GM21825 (cell line): ENCODE measurements around the gene YPEL3.

Experiments used
- ATAC-seq: cut with Tn5 transposase; IDR thresholded peaks from one replicate; pipeline ENCODE4 v1.9.1; 2021; ENCODE audit warnings: mild to moderate bottlenecking, moderate library complexity; ENCODE audit not compliant: unreplicated experiment

YPEL3 gene

GRCh38 chr16:30091474-30092372 is 4.3 kb downstream of the YPEL3 start, which contains the start of gene TBX6:
Gene TBX6, minus strand, starts transcription at chr16:30091924. Its CDS starts 731 bp downstream, at chr16:30091193.
- peak; percentile 53 for ATAC-seq

DNA sequence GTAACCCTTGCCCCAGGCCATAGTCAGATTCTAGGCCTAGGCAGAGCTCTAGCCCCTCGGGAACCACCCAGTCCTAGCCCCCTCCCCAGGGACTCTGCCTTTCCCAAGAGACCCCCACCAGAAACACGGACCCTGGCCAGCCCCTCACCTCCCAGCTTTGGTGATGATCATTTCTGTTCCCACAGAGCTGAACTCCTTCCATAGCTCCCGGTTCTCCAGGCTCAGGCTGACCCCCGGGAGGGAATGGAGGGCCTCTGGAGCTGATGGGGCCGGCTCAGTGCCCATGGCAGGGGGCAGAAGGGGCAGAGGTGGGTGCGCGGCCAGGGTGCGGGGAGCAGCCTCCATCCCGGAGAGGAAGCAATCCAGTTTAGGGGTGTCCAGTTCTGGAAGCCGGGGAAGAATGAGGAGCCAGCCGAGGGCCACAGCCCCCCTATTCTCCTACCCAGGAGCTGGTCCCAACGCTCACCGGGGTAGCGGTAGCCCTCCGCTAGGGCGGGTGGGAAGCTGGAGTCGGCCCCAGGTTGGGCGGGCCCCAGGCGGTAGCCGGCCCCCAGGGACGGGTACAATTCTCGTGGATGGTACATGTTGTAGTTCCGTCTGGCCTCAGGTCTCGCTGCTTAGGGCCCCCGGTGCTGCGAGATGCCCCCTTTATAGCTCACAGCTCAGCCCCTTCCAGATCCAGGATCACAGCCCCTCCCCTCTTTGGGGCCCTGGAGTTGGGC is 5.2 kb downstream of the YPEL3 start:
- ATAC-seq: no peak

- no peak for ATAC-seq
Measured at GRCh38 chr16:30088832-30089624, 7.0 kb downstream of the YPEL3 start.

- ATAC-seq: no peak
Measured at GRCh38 chr16:30088237-30088831, 7.7 kb downstream of the YPEL3 start.

GRCh38 chr16:30087181-30087898 is 8.7 kb downstream of the YPEL3 start:
- no peak for ATAC-seq

DNA sequence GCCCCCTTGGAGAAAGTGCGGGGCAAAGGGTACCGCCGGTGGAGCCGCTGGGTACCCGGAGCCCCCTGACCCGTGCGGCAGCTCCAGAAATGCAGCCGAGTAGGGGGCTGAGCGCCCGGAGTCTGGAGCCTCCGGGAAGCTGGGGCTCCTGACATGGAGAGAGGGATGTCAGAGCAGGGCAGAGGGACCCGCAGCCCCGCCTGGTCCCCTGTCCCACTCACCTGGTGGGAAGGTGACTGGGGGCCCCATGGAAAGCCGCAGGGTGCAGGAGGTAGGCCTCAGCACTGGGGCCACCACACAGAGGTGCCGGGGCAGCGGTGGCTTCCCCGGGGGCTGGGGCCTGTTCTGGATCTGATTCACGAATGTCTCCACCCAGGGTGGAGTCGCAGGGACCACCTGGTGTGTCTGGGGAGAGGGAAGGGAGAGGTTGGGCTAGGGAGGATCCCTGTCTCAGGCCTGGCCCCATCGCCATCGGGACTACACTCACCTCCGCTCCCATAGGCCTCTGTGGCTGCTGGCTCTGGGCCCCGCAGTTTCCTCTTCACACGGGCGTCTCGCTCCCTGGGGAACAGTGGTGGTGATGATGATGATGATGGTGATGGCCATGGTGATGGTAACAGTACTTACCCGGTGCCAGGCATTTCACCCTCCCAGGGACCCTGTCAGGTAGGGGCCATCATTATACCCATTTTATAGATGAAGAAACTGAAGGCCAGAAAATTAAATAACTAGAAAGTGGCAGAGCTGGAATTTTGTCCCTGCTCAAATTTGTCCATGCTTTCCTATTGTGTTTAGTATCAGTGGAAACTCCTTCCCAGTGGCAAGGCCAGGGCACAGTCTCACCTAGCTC is 9.5 kb downstream of the YPEL3 start:
- ATAC-seq: no peak

- no peak for ATAC-seq
Measured at GRCh38 chr16:30085820-30086219, 10.2 kb downstream of the YPEL3 start.

GRCh38 chr16:30085247-30085646 is 10.8 kb downstream of the YPEL3 start:
- ATAC-seq: no peak

GRCh38 chr16:30084816-30085159 is 11.2 kb downstream of the YPEL3 start:
- ATAC-seq: no peak

GRCh38 chr16:30084096-30084815 is 11.8 kb downstream of the YPEL3 start:
- ATAC-seq: no peak

GRCh38 chr16:30083216-30084055 is 12.6 kb downstream of the YPEL3 start:
- ATAC-seq: no peak

DNA sequence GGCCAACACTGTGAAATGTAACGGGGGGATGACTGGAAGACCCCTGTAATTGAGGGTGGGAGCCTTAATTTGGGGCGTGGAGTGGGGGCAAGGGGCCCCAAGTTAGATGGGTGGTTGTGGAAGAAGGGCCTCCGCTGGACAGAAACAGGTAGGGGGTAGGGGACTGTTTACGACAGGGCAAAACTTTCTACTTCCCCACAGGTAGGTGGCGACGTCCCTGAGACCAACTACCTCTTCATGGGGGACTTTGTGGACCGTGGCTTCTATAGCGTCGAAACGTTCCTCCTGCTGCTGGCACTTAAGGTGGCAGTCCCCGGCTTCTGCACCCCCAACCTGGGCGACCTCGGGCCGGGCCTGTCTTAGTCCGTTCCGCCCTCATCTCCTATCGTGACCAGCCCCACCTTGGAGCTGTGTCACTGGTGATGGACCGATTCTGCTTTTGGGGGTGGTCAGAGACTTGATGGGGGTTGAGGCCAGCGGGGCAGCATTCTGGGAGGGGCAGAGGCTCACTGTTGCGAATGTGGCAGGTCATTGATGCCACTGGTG is 13.4 kb downstream of the YPEL3 start:
- no peak for ATAC-seq

GRCh38 chr16:30079480-30079879 is 16.5 kb downstream of the YPEL3 start:
- no peak for ATAC-seq

GRCh38 chr16:30078744-30079143 is 17.3 kb downstream of the YPEL3 start:
- ATAC-seq: no peak

GRCh38 chr16:30077656-30078055 is 18.4 kb downstream of the YPEL3 start:
- no peak for ATAC-seq

DNA sequence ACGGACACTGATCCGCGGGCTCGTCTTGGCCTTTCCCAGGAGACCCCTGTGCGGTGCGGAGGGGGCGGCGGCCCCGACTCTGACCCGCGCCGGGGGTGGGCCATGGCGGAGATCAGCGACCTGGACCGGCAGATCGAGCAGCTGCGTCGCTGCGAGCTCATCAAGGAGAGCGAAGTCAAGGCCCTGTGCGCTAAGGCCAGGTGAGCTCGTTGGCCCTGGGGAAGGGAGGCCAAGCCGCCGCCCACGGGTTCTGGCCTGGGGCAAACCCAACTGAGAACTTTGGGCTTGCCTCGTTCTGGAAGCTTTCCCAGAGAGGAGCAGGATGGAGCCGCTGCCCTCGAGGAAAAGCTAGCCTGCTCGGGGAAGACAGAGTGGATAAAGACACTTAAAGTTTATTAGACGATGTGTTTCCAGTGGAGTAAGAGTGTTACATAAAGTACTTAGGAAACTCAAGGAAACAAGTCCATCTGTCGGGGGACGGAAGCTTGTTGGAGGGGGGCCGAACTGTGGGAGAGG is 19.7 kb downstream of the YPEL3 start:
- peak; percentile 14 for ATAC-seq
